T-helper 2 cell treated with Interferon-gamma antibody and Interleukin-4, amounts not matched to agents 5 μg/mL and 100 μg/mL, for 36 hours (primary cell): ENCODE data around the gene BGN.

Experiments
- DNase-seq: peaks from one replicate; pipeline ENCODE4 v3.0.0; 2021; ENCODE audit warnings: low spot score
- H3K27ac Mint-ChIP-seq: one replicate; pipeline ENCODE4 v1.8.0; 2021; ENCODE audit warnings: mild to moderate bottlenecking, mixed read lengths
- H3K27me3 Mint-ChIP-seq: one replicate; pipeline ENCODE4 v1.8.0; 2021; ENCODE audit warnings: low read depth, mixed read lengths
- H3K36me3 Mint-ChIP-seq: one replicate; pipeline ENCODE4 v1.8.0; 2021; ENCODE audit warnings: low read depth, mixed read lengths
- H3K4me1 Mint-ChIP-seq: one replicate; pipeline ENCODE4 v1.8.0; 2021; ENCODE audit warnings: low read depth, mixed read lengths
- H3K4me3 Mint-ChIP-seq: one replicate; pipeline ENCODE4 v1.8.0; 2022; ENCODE audit warnings: mild to moderate bottlenecking, moderate library complexity, mixed read lengths
- H3K9me3 Mint-ChIP-seq: one replicate; pipeline ENCODE4 v1.8.0; 2021; ENCODE audit warnings: mixed read lengths

Gene BGN

DNA sequence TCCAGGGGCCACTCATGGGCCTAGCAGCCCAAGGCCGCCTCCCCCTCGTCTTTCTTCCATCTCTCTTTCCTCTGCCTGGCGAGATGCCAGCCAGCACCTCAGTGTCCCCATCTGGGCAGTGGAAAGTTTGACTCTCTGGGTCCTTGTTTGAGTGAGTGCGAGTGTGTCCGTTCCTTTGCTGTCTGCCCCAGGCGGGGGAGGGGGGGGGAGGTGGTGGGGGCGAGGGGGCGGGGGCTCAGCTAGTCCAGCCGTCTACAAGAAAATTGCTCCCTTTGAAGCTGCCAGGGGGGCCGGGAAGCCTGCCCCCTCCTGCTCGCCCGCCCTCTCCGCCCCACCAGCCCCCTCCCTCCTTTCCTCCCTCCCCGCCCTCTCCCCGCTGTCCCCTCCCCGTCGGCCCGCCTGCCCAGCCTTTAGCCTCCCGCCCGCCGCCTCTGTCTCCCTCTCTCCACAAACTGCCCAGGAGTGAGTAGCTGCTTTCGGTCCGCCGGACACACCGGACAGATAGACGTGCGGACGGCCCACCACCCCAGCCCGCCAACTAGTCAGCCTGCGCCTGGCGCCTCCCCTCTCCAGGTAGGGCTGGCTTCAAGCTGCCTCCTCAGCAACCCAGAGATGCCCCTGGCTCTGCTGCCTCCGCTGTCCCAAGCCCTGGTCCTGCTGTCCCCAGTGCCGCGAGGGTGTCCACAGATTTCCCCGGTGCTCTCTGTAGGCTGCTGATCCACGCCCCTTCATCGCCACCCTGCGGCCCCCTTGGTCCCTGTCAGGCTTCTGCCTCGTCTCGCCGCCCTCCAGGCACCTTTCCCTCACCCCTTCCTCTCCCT lies at the start of gene BGN:
Gene BGN (plus strand): TSS at position 440 of the 821 bp plus-strand sequence. CDS start 9,652 bp downstream, outside the sequence.
- Mint-ChIP-seq H3K4me3 (no peak within 1 kb of the TSS), H3K9me3 (no peaks in the 10 kb centered on the region), H3K27me3 (no peaks in the 10 kb centered on the region), H3K4me1 (no peaks in the 10 kb centered on the region), H3K36me3 (no peaks in the 10 kb centered on the region), H3K27ac (no peak within 1 kb of the TSS)
- no peak for DNase-seq

DNA sequence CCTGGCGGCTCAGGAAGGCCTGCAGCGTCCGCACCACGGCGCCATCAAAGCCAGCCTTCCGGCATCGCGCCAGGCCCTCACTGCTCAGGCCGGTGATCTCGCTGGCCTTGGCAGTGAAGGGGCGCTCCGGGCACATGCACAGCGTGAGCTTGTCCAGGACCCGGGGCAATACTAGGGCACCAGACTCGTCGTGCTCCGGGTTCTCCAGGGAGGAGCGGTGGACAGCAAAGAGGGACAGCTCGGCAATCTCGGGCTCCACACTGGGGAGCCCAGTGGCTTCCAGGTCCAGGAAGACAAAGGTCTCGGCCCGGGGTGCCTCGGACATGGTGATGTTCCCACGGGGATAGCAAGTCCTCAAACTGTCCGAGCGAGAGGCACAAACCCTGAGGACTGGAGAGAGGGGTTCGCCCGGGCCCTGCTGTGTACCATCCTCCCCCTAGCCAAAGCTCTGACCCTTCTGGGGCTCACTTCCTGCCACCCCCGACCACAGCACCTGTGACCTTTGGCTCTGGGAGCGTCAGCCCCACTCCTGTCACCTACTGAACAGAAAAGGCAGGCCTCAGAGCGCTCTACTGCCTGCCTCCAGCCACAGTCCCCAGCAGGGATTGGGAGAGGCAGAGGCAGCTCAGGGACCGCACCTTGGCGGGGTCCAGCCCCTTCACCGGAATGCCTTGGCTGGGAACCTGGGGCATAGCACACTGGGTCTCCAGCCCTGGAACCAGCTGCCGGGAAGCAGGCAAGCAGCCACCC lies 49.5 kb upstream of the BGN start:
- no peak overlapping the region for H3K27ac Mint-ChIP-seq
- DNase-seq: no peak
- H3K9me3 Mint-ChIP-seq: no peaks in the 10 kb centered on the region
- no peak overlapping the region for H3K4me3 Mint-ChIP-seq
- no peaks in the 10 kb centered on the region for H3K36me3 Mint-ChIP-seq
- no peaks in the 10 kb centered on the region for H3K4me1 Mint-ChIP-seq
- no peaks in the 10 kb centered on the region for H3K27me3 Mint-ChIP-seq

DNA sequence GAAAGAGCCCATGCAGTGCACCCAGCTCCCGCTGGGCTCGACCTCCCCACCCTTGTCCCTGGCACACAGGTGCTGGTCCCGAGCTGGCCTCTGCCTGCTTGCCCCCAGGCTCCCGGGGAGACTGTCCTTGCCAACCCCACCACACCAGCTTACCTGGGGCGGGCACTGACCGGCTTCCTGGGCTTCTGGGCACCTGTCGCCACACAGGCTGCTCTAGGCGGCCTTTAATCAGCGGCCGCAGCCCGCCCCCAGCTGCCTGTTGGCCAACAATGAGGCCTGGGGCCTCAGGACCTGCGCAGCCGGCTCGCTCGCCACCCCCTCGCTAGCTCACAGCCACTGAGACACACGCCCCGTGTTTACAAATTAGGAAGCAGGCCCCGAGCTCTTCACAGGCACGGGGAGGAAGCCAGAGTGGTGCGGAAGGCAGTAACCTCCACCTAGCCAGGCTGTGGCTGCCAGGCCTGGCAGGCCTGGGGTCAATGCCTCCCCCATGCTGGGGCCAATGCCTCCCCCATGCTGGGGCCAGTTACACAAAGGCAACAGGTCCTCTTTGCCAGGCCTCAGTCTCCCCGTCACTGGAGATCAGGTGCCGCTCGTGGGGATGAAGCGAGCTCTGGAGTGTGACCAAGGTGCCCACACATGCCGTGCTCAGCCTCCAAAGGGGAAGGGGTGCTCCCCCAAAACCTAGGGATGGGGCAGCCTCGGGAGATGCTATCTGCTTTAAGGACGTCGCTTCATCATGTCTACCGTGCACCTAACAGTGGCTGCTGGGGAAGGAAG lies 48.7 kb upstream of the BGN start, which contains the start of gene TREX2:
Gene TREX2 (minus strand): TSS at position 201 of the 780 bp plus-strand sequence. CDS start 626 bp downstream, outside the sequence.
- Mint-ChIP-seq H3K27me3 (no peaks in the 10 kb centered on the region), H3K27ac (no peak within 1 kb of the TSS), H3K4me1 (no peaks in the 10 kb centered on the region), H3K36me3 (peaks cover 2% of the 10 kb centered on the region), H3K4me3 (no peak within 1 kb of the TSS), H3K9me3 (no peaks in the 10 kb centered on the region)
- DNase-seq: no peak

DNA sequence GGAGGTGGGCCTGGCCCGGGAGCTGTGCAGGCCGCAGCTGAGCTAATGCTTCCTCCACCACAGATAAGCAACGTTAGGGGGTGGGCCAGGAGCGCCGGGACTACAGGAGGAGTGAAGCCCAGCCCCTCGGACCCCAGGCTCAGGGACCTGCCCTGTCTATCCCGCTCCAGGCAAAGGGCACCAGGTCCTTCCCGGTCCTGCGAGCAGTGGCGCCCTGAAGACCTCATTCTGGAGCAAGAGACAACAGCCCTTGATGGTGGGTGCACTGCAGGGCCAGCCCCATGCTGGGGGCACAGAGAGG lies 48.2 kb upstream of the BGN start:
- H3K36me3 Mint-ChIP-seq: peaks cover 3% of the 10 kb centered on the region
- H3K27ac Mint-ChIP-seq: no peak overlapping the region
- H3K4me3 Mint-ChIP-seq: no peak overlapping the region

DNA sequence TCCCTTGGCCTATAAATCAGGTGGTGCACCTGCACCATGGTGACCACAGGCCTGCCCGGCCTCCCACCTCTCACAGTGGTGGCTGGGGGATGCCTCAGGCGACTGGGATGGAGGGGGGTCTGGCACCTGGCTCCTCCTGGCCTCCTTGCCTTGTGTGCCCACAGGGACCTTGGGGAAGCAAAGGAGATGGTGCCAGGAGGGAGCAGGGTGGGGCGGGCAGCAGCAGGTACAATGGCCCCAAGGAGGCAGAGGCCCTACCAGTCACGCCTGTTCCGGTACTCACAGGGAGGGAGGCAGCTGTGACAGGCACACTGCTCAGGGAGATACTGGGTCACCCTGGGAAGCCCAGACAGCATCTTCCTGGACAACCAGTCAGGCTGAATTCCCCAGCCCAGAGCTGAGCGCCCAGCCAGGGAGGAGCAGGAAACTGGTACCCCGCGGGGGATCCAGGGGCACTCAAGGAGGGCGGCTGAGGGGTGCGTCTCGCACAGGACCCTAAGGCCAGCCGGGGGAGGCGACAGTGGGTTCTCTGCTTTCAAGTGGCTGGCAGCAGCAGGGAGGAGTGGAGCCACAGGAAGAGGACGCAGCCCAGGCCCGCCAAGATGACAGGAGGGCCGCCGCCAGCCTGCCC lies 47.7 kb upstream of the BGN start:
- Mint-ChIP-seq H3K4me3 (no peak overlapping the region), H3K27me3 (no peaks in the 10 kb centered on the region), H3K4me1 (no peaks in the 10 kb centered on the region), H3K27ac (no peak overlapping the region), H3K36me3 (peaks cover 3% of the 10 kb centered on the region), H3K9me3 (no peaks in the 10 kb centered on the region)
- DNase-seq: no peak

More for the DNA sequence above, 48.2 kb upstream of the BGN start:
- Mint-ChIP-seq H3K27me3 (no peaks in the 10 kb centered on the region), H3K4me1 (no peaks in the 10 kb centered on the region), H3K9me3 (no peaks in the 10 kb centered on the region)
- no peak for DNase-seq

DNA sequence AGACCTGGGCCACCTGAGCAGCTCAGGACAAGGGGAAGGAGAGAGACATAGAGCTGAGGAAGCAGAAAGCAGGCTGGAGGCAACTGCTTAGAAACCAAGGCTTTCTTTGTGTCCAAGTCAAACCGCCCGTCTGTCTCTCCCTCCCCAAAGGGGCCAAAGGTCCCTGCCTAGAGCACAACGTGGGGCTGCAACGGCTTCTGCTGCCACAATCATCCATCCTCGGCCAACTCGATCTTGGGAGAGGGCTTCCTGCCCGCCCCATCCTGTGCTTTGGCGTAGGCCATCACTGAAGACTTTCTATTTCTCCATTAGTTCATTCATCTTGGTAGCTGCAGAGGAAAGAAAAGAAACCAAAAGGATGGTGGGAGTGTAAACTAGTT lies 47.2 kb upstream of the BGN start:
- Mint-ChIP-seq H3K36me3 (peaks cover 3% of the 10 kb centered on the region), H3K27ac (no peak overlapping the region), H3K4me1 (no peaks in the 10 kb centered on the region), H3K4me3 (no peak overlapping the region), H3K27me3 (no peaks in the 10 kb centered on the region), H3K9me3 (no peaks in the 10 kb centered on the region)
- DNase-seq: no peak

DNA sequence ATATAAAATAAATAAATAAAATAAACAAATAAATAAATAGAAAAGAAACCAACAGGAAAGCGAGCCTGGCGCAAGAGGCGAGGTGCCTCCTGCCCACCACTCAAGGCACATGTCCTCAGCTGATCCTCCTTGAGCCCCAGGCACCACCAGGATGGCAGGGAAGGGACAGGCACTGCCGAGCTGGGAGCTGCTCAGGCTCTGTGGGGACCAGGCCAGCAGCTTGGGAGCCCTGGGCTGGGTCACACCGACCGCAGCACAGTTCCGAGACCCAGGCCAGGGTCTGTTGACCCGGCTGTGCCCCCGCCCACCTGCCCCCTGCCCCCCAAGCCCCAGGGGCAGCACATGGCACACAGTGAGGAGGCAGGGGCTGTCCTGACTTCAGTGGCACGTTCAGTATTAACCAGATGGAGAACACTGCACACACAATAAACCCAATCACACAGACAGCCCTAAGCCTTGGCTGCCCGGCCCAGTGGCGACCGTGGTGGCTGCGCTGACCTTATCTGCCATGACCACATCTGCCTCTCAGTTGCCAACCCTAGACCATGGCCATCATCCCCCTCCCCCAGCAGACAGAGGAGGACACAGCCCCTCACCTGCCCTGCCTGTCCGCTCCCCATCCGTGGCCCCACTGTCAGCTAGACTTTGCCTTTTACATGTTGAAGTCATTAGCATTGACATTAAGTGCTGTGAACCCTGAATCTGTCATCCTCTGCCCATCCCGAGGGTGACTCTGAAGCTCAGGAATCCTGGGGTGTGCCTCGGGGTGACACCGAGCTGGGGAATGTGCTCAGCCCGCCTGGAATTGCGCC lies 46.0 kb upstream of the BGN start:
- no peaks in the 10 kb centered on the region for H3K9me3 Mint-ChIP-seq
- no peaks in the 10 kb centered on the region for H3K27me3 Mint-ChIP-seq
- no peak overlapping the region for H3K4me3 Mint-ChIP-seq
- H3K4me1 Mint-ChIP-seq: no peaks in the 10 kb centered on the region
- H3K27ac Mint-ChIP-seq: no peak overlapping the region
- no peak for DNase-seq
- H3K36me3 Mint-ChIP-seq: peaks cover 3% of the 10 kb centered on the region

DNA sequence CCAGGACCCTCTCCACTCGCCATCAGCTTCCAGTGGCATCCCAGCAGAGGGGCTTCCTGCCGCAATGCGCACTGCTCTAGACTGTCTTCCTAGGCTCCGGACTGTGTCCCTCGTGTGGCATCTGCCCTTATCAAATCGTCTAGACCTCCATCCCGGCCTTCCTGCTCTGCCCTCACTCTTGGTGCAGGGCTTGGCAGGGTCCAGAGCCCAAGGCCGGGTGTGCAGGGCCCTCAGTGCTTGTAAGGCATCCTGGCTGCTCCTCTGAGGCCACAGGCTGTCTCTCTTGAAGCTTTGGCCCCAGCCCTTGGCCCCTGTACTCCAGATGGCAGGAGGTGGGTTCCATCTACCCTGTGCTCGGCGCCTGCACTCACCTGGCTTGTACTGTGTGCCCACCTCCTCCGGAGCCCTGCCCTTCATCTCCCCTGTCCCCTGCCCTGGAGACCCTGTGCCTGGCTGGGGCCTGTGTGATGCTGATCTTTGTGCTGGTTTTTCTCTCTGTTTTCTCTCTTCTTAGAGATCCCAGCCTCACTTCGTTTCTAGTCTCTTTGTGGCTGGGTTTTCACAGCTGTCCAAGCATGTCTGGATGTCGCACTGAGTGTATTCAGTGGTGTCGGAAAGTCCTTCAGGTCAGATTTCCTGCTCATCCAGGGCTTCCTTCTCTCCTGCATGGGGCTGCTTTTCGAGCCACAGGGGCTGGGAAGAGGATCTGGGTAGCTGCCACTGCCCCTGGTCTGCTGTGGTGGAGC lies 45.2 kb upstream of the BGN start:
- Mint-ChIP-seq H3K27ac (no peak overlapping the region), H3K4me3 (no peak overlapping the region), H3K9me3 (no peaks in the 10 kb centered on the region), H3K4me1 (no peaks in the 10 kb centered on the region), H3K36me3 (peaks cover 3% of the 10 kb centered on the region), H3K27me3 (no peaks in the 10 kb centered on the region)
- DNase-seq: no peak

DNA sequence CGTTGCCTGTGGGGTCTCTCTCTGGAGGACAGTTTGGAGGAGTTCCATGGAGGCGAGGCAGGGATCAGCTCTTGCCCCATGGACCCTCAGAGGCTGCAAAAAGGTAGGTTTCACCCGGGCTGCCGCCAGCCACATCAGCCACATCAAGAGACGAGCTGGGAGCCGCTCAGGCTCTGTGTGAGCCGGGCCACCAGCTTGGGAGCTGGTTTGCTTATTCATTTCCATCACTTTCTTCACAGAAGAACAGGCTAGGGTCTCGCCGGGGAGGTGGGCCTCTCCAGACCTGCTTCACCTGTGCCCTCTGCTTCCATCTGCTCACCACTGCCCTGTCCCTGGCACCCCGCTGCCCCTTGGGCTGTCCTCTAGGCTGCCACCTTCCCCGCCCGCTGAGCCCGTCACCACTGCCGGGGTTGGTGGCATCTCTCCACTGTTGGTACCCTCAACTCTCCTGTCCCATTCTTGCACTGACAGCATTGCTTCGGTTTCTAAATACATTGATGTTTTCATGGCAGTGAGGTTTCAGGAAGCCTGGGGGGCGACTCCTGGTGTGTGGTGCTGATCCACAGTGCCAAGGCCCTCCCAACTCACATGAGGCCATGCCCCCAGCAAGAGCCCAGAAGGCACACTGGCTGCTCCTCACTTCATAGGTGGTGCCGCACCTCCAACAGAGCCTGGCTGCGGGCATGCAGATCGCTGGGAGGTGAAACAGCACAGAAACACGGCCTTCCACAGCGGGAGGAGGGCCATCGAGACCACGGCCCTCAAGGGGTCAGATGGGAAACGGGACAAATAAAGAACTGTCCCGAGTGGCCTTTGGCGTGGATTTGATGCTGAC lies 44.4 kb upstream of the BGN start:
- Mint-ChIP-seq H3K9me3 (no peaks in the 10 kb centered on the region), H3K4me1 (no peaks in the 10 kb centered on the region), H3K27me3 (no peaks in the 10 kb centered on the region), H3K4me3 (no peak overlapping the region), H3K36me3 (peaks cover 3% of the 10 kb centered on the region), H3K27ac (no peak overlapping the region)
- no peak for DNase-seq

DNA sequence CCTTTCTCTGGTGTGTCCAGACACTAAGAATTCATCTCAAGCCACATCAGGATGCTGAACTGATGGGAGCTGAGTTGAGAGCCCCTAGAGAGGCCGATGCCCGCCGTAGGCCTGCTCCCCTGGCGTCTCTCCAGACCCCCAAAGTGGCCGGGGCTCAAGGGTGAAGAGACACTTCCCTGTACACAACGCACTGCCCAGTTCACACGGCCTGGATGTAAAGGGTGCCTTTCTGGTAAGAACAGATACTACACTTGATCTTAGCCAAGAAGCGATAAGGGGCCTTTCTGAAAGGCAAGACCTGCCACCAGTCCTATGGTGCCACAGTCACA lies 43.9 kb upstream of the BGN start:
- no peak overlapping the region for H3K27ac Mint-ChIP-seq
- no peak overlapping the region for H3K4me3 Mint-ChIP-seq
- no peaks in the 10 kb centered on the region for H3K27me3 Mint-ChIP-seq
- peaks cover 3% of the 10 kb centered on the region for H3K36me3 Mint-ChIP-seq
- no peak for DNase-seq
- no peaks in the 10 kb centered on the region for H3K4me1 Mint-ChIP-seq
- H3K9me3 Mint-ChIP-seq: no peaks in the 10 kb centered on the region

DNA sequence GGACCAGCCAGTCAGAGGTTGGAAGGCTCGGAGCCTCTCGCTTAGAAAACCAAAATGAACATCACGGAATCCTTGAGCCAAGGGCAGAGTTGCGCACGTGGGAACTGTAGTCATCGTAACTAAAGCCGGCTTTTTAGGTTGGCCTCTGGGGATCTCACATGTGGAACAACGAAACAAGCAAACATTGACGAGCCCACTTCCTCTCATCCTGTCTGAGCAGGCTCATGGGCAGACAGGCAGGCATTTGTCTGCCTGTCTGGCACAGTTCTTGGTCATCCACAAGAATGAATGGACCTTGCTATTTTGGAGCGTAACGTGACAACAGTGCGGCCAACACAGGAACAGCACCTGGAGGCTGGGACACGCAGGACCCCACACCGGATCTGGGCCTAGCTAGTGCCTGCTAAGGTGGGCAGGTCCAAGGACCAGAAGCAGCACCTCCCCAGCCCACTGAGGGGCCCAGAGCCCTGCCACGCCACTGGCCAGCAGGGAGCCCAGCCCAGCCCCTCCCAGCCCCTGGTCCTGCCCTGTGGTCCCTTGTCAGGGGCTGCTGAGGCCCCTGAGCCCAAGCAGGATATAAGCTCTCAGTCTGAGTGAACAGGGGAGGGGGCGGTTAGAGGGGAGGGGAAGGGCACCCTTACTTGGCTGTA lies 39.8 kb upstream of the BGN start:
- no peaks in the 10 kb centered on the region for H3K27me3 Mint-ChIP-seq
- peaks cover 3% of the 10 kb centered on the region for H3K36me3 Mint-ChIP-seq
- H3K27ac Mint-ChIP-seq: no peak overlapping the region
- no peaks in the 10 kb centered on the region for H3K4me1 Mint-ChIP-seq
- no peaks in the 10 kb centered on the region for H3K9me3 Mint-ChIP-seq
- no peak overlapping the region for H3K4me3 Mint-ChIP-seq
- DNase-seq: no peak

DNA sequence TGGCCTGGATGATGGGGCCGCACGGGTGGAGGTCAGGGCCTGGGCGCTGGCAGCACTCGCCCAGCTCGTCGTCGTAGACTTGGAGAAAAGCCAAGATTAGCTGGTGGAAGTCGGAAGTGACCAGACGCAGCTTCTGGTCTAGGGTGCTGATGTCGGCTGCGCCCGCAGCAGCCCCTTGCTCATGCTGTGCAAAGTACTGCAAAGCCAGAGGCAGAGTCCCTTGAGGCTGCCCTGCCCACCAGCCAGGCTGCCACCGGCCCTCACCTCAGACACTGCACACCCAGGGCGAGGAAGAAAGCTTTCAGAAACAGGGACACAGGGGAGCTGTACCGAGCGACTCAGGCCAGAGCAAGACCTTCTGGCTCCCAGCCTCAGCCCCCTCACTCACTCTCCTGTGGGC lies 39.2 kb upstream of the BGN start:
- Mint-ChIP-seq H3K4me1 (no peaks in the 10 kb centered on the region), H3K9me3 (no peaks in the 10 kb centered on the region), H3K4me3 (no peak overlapping the region), H3K27ac (no peak overlapping the region), H3K27me3 (no peaks in the 10 kb centered on the region), H3K36me3 (peaks cover 5% of the 10 kb centered on the region)
- no peak for DNase-seq
